ENCODE data around the gene RSPH6A.

RSPH6A gene

GRCh38 chr19:45779231-45780145 lies 35.6 kb downstream of the RSPH6A start:
- DNase-seq, result no peak

GRCh38 chr19:45778010-45778661 lies 37.0 kb downstream of the RSPH6A start:
- no peak for DNase-seq

- no peak for DNase-seq
Observed at GRCh38 chr19:45777395-45777961, 37.6 kb downstream of the RSPH6A start.

GRCh38 chr19:45774765-45775164 lies 40.3 kb downstream of the RSPH6A start:
- no peak for DNase-seq

GRCh38 chr19:45773384-45773783 lies 41.7 kb downstream of the RSPH6A start:
- DNase-seq, result no peak

GRCh38 chr19:45772912-45773311 lies 42.2 kb downstream of the RSPH6A start:
- DNase-seq, result no peak

GRCh38 chr19:45772130-45772840 lies 42.8 kb downstream of the RSPH6A start:
- no peak for DNase-seq

GRCh38 chr19:45771311-45771933 lies 43.7 kb downstream of the RSPH6A start:
- no peak for DNase-seq

GRCh38 chr19:45770192-45771101 lies 44.7 kb downstream of the RSPH6A start:
- peak; percentile 92 for DNase-seq

- no peak for DNase-seq
Observed at GRCh38 chr19:45769821-45770191, 45.3 kb downstream of the RSPH6A start.

GRCh38 chr19:45768984-45769782 lies 45.9 kb downstream of the RSPH6A start, which contains the start of gene SIX5:
SIX5 (minus strand) TSS chr19:45769252; CDS start chr19:45768844, 408 bp downstream.
- peak; percentile 93 for DNase-seq

- peak; percentile 28 for DNase-seq
Observed at GRCh38 chr19:45768655-45768983, 46.5 kb downstream of the RSPH6A start.

- no peak for DNase-seq
Observed at GRCh38 chr19:45767881-45768654, 47.0 kb downstream of the RSPH6A start.

GRCh38 chr19:45767410-45767880 lies 47.7 kb downstream of the RSPH6A start:
- peak; percentile 78 for DNase-seq

GRCh38 chr19:45766869-45767346 lies 48.2 kb downstream of the RSPH6A start:
- peak; percentile 21 for DNase-seq

- DNase-seq, result peak; percentile 8
Observed at GRCh38 chr19:45766296-45766868, 48.7 kb downstream of the RSPH6A start.

GRCh38 chr19:45765702-45766295 lies 49.3 kb downstream of the RSPH6A start:
- peak; percentile 13 for DNase-seq

GRCh38 chr19:45764945-45765701 lies 50.0 kb downstream of the RSPH6A start:
- peak; percentile 14 for DNase-seq

Data from 8988T (cell line).